HG02852 (cell line): ENCODE measurements around the gene COL18A1.

Experiments used
- ATAC-seq: cut with Tn5 transposase; IDR thresholded peaks from one replicate; pipeline ENCODE4 v1.9.1; 2021; ENCODE audit warnings: mild to moderate bottlenecking, moderate library complexity; ENCODE audit not compliant: unreplicated experiment

COL18A1 gene

DNA sequence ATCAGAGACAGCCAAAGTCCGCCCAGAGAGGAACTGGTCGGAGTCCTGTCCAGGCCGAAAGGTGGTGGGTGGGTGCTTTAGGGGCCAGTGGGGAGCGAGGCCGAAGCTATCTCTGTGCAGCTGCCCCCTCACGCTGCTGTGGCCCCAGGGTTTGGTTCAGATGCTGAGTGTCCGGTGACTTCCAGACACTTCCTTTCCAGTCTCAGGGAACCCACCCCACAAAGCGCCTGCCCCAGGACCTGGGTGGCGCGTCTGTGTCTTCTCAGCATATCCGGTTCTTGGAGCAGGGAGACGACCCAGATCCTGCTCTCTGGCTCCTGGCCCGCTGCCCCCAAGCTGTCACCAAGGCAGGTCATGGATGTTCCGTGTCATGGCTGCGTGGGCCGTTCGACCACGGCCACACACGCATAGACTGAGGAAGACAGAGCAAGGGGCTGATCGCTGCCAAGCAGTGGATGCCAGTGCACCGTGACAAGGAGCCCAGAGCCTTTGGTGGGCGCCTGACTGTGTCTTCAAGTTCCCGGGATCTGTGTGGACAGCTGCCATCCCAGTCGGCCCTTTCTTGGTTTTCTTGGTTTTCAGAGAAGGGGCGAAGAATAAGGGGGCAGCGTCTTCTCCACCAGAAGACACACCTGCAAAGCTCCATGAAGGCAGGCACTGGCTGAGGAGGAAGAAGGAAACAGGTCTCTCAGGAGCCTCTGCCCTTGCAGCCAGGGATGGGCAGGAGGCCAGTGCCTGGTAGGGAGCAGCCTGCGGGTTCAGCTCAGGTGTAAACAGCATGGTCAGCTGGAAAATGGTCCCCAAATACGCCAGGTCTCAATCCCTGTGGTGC, 22.9 kb upstream of the COL18A1 start:
- no peak for ATAC-seq

- no peak for ATAC-seq
These were observed 22.3 kb upstream of the COL18A1 start for GRCh38 chr21:45382697-45382997.

DNA sequence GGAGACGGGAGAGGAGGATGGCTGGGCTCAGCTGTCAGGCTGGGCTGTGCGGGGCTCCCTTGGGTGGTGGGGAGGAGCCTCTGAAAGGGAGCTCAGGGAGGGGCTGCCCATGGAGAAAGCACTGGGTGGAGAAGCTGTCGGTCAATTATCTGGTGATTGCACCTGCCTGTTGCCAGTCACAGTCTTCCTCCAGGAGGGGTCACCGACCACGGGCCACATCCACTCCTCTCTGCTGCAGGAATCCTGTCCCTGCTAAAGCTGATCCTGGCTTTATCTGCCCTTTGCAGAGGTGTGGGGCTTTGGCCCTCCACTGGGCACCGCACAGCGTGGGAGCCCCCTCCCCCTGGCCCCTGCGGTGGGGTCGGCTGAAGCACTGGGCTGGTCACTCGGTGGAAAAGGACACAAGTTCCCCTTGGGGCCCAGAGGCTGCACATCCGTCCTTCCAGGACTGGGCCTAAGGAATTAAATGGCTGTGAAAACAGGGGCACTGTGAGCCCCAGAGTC, 21.8 kb upstream of the COL18A1 start:
- no peak for ATAC-seq

GRCh38 chr21:45383615-45384201, 21.3 kb upstream of the COL18A1 start:
- ATAC-seq, result no peak

DNA sequence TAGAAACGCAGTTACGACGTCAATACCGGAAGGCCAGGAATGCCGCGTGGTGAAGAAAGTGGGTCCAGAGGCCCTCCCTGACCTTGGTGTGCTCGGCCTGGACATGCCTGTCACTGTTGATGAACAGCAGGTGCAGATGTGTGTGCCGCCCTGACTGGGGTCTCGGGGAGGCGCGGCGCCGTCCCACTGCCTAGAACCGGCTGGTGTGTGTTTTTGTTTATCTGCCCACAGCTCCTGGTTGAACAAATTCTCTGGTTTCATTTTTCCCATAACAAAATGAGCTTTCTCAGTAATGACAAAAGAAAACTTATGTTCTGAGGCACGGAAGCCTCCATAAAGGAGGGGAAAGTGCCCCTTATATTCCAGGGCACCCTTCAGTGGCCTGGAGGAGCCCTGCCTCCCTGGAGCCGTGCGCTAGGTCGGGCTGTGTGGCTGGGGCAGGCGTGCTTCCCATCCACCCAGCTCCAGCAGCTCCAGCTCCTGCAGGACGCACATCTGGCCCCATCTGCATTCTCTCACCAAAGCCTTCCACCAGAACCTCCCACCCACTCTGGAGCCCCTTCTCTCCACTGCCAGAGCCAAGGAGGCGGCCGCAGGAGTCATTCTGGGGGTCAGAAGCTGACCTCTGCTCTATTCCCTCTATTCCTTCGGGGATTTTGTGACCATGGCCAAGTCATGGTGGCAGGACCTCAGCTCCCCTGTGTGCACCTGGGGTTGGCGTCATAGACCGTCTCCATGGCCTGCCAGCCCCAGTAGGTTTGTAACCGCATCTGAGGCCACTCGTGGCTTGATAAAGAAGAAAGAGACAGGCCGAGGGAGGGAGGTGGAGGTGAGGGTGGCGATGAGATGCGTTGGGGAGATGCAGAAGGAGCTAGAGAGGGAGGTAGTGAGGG, 20.1 kb upstream of the COL18A1 start:
- no peak for ATAC-seq

DNA sequence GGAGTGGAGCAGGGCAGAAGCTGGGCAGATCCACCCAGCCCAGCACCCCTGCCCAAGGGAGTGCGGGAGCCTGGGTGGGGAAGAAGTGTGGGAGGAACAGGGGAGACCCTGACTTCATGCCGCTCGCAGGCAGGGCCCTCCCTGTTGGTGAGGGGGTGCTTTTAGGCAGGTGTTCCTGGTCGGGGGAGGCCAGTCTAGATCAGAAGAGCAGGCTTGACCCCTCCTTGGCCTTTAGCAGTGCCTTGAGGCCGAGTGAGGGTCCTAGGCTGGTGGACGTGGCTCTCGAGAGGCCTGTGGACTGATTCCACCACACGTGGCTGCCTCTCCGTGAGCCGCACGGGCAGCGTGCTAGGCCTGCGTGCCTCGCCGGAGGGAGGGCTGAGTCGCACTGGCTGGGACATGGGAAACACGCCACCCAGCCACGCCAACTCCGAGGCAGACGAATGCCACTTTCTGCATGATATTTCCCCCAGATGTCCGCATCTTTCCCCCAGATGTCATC, 19.4 kb upstream of the COL18A1 start:
- no peak for ATAC-seq

- ATAC-seq, result no peak
These were observed 18.6 kb upstream of the COL18A1 start for GRCh38 chr21:45386336-45386727.

DNA sequence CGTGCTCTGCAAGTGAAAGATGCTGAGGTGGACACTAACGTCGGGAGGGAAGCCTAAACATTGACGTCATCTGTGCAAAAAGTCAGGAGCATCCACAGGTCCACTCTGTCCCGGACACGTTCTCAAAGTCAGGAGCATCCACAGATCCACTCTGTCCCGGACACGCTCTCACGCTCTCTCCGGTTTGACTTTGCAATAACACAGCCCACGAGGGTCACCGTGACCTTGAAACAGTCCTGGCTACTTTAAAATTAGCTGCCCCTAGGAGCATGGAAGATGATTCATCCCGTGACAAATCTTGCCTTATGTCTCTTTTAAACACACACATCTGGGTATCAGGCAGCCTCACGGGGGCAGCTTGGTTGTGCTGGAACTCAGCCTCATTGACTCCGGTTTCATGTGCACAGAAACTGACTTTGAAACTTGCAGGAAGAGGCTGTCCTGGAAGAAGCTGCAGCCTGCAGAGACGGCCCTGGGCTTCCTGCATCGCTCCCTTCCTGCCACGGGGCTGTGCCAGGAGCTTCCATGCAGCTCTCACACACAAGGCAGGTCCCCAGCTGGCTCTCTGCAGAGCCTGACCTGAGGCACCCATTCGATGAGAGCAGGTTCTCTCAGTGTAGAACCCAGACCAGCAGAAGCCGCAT, 18.1 kb upstream of the COL18A1 start:
- no peak for ATAC-seq

- no peak for ATAC-seq
These were observed 17.5 kb upstream of the COL18A1 start for GRCh38 chr21:45387506-45387905.

- no peak for ATAC-seq
These were observed 16.9 kb upstream of the COL18A1 start for GRCh38 chr21:45388011-45388521.

- ATAC-seq, result no peak
These were observed 16.2 kb upstream of the COL18A1 start for GRCh38 chr21:45388611-45389296.

DNA sequence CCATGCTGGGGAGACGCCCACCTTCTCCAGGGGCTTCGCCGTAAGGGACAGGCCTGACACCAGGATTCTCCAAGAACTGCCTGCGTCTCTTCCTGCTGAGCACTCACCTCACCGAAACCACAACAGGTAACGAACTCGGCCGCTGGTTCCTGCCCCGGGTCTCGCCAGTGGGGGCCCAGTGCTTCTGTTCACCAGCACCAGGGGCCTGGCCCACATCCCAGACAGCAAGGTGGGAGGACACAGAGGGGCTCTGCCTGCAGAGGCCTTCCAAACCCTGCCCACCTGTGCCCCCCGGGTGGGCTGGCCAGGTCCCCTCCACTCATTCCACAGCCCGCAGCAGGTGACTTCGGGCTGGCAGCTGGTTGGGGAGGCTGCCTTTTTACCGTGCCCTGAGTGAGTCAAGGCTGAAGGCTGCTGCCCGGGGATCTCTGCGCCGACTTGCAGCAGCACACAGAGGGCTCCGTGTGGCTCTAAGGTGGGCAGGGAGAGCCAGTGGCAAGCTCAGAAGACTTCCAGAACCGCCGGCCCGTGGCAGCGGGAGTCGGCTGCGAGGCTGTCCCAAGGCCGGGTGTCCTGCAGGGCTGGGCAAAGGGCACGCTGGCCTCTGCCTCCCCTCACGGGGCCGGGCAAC, 14.7 kb upstream of the COL18A1 start:
- ATAC-seq, result no peak

- ATAC-seq, result no peak
These were observed 13.9 kb upstream of the COL18A1 start for GRCh38 chr21:45390831-45391742.

DNA sequence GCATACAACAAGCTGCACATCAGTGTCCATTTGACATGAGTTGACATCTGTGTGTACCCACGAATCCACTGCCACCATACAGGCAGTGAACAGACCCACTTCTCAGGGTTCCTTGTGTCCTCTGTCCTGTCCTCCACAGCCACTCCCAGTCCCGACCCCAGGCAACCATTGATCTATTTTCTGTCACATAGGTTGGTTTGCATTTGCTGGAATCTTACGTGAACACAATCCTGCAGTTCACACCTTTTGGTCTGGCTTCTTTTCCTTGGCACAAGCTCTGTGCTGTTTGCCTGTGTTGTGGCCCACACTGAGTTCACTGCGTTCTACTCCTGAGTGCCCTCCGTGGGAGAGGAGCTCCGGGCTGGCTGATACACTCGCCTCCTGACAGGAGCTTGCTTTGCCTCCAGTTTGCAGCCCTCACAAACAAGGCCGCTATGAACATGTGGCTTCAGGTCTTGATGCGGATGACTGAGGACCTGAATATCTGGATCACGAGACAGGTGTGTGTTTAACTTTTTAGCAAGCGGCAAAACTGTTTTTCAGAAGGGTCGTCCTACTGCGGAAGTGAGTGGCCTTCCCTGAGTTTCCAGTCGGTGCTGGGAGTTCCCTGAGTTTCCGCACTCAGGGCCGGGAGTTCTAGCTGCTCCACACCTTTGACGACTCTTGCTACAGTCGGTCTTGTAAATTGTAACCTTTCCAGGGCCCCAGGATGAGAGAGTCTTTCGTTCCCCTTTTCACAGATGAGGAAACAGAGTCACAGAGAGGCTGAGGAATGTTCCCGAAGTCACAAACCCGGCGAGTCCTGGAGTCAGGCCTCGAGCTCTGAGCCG, 13.0 kb upstream of the COL18A1 start:
- no peak for ATAC-seq

GRCh38 chr21:45392573-45392971, 12.4 kb upstream of the COL18A1 start:
- no peak for ATAC-seq

DNA sequence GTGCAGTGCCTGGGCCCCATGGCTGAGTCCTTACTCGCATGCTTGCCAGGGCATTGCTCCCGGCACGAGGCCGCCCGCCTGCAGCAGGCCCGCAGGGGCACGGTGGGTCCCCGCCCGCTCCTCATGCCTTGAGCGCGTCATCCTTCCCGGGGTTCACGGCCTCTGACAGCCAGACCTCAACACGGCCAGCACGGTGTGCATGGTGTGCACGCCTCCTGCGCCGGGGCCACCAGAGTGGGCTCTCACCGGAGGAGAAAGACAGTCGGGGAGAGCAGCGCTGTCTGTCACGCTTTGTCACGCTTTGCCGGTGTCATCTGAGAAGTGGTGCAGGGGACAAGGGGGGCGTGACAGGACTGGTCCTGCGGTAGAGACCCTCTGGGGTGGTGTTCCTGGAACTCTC, 11.9 kb upstream of the COL18A1 start:
- ATAC-seq, result no peak

- no peak for ATAC-seq
These were observed 10.9 kb upstream of the COL18A1 start for GRCh38 chr21:45393833-45394638.
